ENCODE results near the gene PAPPA. TPM values are rescaled to one million over a fixed set of nuclear protein-coding genes. Genes with fewer than 3 reads are reported as not detected.

PAPPA gene
- total and polyA plus RNA-seq, 4 experiments from 2014 or later = not detected

DNA sequence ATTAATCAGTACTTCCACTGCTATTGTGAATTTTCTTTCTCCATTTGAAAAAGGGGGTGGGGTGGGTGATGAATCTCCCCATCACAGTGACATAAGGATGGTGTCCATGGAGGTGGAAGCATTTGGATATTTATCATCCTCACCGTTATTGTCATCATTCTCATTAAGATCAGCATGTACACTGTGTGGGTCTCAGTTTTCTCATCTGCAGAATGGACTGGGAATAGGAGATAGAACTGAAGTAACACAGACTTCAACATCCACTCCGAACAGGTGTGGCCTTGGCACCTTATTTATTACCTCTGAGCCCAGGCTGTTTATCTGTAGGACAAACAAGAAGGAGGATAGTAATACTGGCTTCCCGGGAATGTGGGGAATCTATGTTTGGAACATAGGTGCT, 165.9 kb downstream of the PAPPA start:
- Histone ChIP-seq H3K27ac (ENCODE audit: low read depth, low read length) (no peak overlapping the region), H3K4me1 (ENCODE audit: insufficient read depth, low read length) (no peaks in the 10 kb centered on the region), H3K36me3 (ENCODE audit: insufficient read depth, low read length) (no peaks in the 10 kb centered on the region), H3K27me3 (ENCODE audit: insufficient read depth, low read length) (no peaks in the 10 kb centered on the region), H3K4me3 (ENCODE audit: low read length in 2 of 2) (no peak overlapping the region), H3K9me3 (ENCODE audit: control insufficient read depth in 1 of 2, low read length in 2 of 2) (no peaks in the 10 kb centered on the region)
- Mint-ChIP-seq H3K4me1 (no peaks in the 10 kb centered on the region), H3K36me3 (no peaks in the 10 kb centered on the region), H3K27ac (no peak overlapping the region), H3K4me3 (no peak overlapping the region), H3K9me3 (peaks cover 0 to 2% (median 0%) of the 10 kb centered on the region in 8 donors), H3K27me3 (peaks cover 0 to 3% of the 10 kb centered on the region in 2 donors)
- ChIA-PET POLR2A (ENCODE audit: partially characterized antibody) (no interaction called here), CTCF (ENCODE audit: partially characterized antibody) (no interaction called here)
- intact Hi-C loops (cut with micrococcal nuclease) = no loop called here
- no peak for DNase-seq

DNA sequence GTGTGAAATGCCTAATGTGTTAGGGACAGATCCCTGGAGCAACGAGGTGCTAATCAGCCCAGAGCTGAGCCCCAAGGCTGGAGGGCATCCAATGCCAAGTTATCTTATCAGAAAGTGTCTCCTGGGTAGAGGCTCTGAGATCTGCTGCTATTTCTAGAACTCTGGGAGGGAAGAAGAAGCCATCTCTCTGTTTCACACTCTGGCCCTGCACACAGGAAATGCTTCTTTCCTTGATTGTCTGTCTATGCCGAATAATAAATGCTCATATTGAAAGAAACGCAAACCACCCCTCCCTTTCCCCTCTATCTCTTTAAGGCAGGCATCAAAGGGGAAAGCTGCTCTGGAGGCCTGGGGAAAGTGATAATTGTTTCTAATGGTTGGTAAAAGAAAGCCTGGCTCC, 166.7 kb downstream of the PAPPA start:
- H3K36me3 Mint-ChIP-seq = no peaks in the 10 kb centered on the region
- H3K4me1 ChIP-seq (ENCODE audit: insufficient read depth, low read length) = no peaks in the 10 kb centered on the region
- no peaks in the 10 kb centered on the region for H3K36me3 ChIP-seq (ENCODE audit: insufficient read depth, low read length)
- POLR2A ChIA-PET (ENCODE audit: partially characterized antibody) = no interaction called here
- H3K27me3 Mint-ChIP-seq = peaks cover 0 to 4% of the 10 kb centered on the region in 2 donors
- no peak overlapping the region for H3K27ac ChIP-seq (ENCODE audit: low read depth, low read length)
- H3K9me3 Mint-ChIP-seq = peaks cover 0 to 2% (median 0%) of the 10 kb centered on the region in 8 donors
- no peaks in the 10 kb centered on the region for H3K27me3 ChIP-seq (ENCODE audit: insufficient read depth, low read length)
- no peak overlapping the region for H3K4me3 ChIP-seq (ENCODE audit: low read length in 2 of 2)
- no peaks in the 10 kb centered on the region for H3K9me3 ChIP-seq (ENCODE audit: control insufficient read depth in 1 of 2, low read length in 2 of 2)
- intact Hi-C loops (cut with micrococcal nuclease) = no loop called here
- no peaks in the 10 kb centered on the region for H3K4me1 Mint-ChIP-seq
- no peak for DNase-seq
- H3K27ac Mint-ChIP-seq = no peak overlapping the region
- H3K4me3 Mint-ChIP-seq = no peak overlapping the region
- CTCF ChIA-PET (ENCODE audit: partially characterized antibody) = no interaction called here

DNA sequence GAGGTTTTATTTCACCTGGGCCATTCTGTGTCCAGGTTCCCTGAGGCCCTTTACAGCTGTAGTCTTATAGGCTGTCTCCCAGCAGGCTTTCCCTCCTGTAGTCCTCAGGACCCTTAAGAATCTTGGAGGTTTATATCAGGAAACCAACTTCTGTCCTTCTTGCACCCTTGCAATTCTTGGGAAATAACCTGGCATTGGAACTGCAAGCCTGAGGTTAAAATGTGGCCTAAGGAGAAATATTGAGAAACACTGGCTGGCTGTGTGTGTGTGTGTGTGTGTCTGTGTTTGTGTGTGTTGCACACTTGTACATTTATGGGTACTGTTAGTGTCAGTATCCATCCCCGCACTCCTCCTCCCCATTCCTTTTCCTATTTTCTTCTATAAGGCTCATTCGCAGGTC, 168.9 kb downstream of the PAPPA start:
- intact Hi-C loops (cut with micrococcal nuclease) = no loop called here
- Histone ChIP-seq H3K27me3 (ENCODE audit: insufficient read depth, low read length) (no peaks in the 10 kb centered on the region), H3K4me1 (ENCODE audit: insufficient read depth, low read length) (no peaks in the 10 kb centered on the region), H3K27ac (ENCODE audit: low read depth, low read length) (no peak overlapping the region), H3K4me3 (ENCODE audit: low read length in 2 of 2) (no peak overlapping the region), H3K36me3 (ENCODE audit: insufficient read depth, low read length) (no peaks in the 10 kb centered on the region), H3K9me3 (ENCODE audit: control insufficient read depth in 1 of 2, low read length in 2 of 2) (no peaks in the 10 kb centered on the region)
- POLR2A ChIA-PET (ENCODE audit: partially characterized antibody) = no interaction called here
- Mint-ChIP-seq H3K4me3 (no peak overlapping the region), H3K9me3 (peaks cover 0 to 3% (median 0%) of the 10 kb centered on the region in 8 donors), H3K27ac (no peak overlapping the region), H3K4me1 (no peaks in the 10 kb centered on the region), H3K27me3 (peaks cover 0 to 4% of the 10 kb centered on the region in 2 donors), H3K36me3 (no peaks in the 10 kb centered on the region)
- CTCF ChIA-PET (ENCODE audit: partially characterized antibody) = no interaction called here
- no peak for DNase-seq

DNA sequence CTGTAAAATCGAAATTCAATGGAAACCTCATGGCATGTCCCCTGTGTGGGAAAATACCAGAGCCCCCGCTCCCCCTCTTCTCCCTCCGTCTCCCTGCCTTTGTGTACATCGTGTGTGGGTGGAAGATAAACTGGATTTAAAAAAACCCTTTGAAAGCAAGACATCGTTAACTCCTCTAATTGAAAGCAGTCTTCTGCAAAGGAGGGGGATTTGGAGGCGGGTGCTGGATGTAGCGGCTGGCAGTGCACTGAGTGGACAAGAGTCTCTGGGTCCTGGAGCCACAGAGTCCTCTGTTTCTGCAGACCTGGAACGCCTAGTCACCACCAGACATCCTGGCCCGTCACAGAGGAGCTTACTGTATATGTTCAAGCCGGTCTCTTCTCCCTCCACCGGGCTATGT, 169.4 kb downstream of the PAPPA start:
- Histone ChIP-seq H3K4me3 (ENCODE audit: low read length in 2 of 2) (no peak overlapping the region), H3K9me3 (ENCODE audit: control insufficient read depth in 1 of 2, low read length in 2 of 2) (no peaks in the 10 kb centered on the region), H3K27ac (ENCODE audit: low read depth, low read length) (no peak overlapping the region), H3K27me3 (ENCODE audit: insufficient read depth, low read length) (no peaks in the 10 kb centered on the region), H3K36me3 (ENCODE audit: insufficient read depth, low read length) (no peaks in the 10 kb centered on the region), H3K4me1 (ENCODE audit: insufficient read depth, low read length) (no peaks in the 10 kb centered on the region)
- Mint-ChIP-seq H3K9me3 (peaks cover 0 to 3% (median 0%) of the 10 kb centered on the region in 8 donors), H3K27me3 (peaks cover 0 to 4% of the 10 kb centered on the region in 2 donors), H3K27ac (no peak overlapping the region), H3K4me1 (no peaks in the 10 kb centered on the region), H3K36me3 (no peaks in the 10 kb centered on the region), H3K4me3 (no peak overlapping the region)
- no peak for DNase-seq
- CTCF ChIA-PET (ENCODE audit: partially characterized antibody) = no interaction called here
- intact Hi-C loops (cut with micrococcal nuclease) = no loop called here
- POLR2A ChIA-PET (ENCODE audit: partially characterized antibody) = no interaction called here

DNA sequence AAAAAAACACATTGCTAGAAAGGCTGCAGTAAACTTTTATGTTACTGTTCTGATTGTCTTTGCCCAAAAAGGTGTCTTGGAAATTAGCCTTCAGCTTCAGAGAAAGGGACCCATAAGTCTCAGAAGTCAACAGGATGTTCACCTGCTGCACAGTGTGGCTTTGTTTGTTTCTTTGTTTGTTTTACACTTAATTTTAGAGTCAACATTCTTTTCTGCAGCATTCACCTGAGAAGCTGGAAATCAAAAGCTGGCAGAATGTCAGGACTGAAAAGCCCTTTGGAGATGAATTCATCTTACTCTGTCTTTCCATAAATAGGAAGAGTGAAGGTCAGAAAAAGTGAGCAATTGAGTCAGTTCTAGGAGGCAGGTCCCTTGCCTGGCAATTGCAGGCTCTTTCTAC, 170.0 kb downstream of the PAPPA start:
- H3K4me3 ChIP-seq (ENCODE audit: low read length in 2 of 2) = no peak overlapping the region
- no peak for DNase-seq
- Mint-ChIP-seq H3K27me3 (peaks cover 0 to 4% of the 10 kb centered on the region in 2 donors), H3K4me1 (no peaks in the 10 kb centered on the region), H3K9me3 (peaks cover 0 to 3% (median 0%) of the 10 kb centered on the region in 8 donors), H3K36me3 (no peaks in the 10 kb centered on the region), H3K4me3 (no peak overlapping the region), H3K27ac (no peak overlapping the region)
- H3K9me3 ChIP-seq (ENCODE audit: control insufficient read depth in 1 of 2, low read length in 2 of 2) = no peaks in the 10 kb centered on the region
- intact Hi-C loops (cut with micrococcal nuclease) = no loop called here
- no peaks in the 10 kb centered on the region for H3K4me1 ChIP-seq (ENCODE audit: insufficient read depth, low read length)
- CTCF ChIA-PET (ENCODE audit: partially characterized antibody) = no interaction called here
- H3K27me3 ChIP-seq (ENCODE audit: insufficient read depth, low read length) = no peaks in the 10 kb centered on the region
- no peaks in the 10 kb centered on the region for H3K36me3 ChIP-seq (ENCODE audit: insufficient read depth, low read length)
- POLR2A ChIA-PET (ENCODE audit: partially characterized antibody) = no interaction called here
- no peak overlapping the region for H3K27ac ChIP-seq (ENCODE audit: low read depth, low read length)

DNA sequence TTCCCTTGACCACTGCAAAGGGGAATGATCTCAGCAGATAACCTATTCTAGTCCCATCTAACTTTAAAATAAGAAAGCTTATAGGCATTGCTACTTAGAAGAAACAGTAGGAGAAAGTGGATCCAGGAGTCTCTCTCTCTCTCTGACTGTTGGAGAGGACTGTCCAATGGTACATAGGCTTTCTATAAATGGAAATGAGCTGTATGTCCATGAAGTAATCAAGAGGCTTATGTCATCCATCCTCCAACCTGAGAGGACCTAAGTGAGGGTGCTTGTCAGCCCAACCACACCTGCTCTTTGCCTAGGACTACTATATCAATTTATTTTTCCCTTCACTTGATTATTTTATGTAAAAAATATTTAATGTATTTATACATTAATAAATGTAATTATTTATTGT, 172.3 kb downstream of the PAPPA start:
- Mint-ChIP-seq H3K4me1 (no peaks in the 10 kb centered on the region), H3K9me3 (peaks cover 0 to 3% (median 0%) of the 10 kb centered on the region in 8 donors), H3K27ac (no peak overlapping the region), H3K4me3 (no peak overlapping the region), H3K27me3 (peaks cover 0 to 1% of the 10 kb centered on the region in 2 donors), H3K36me3 (no peaks in the 10 kb centered on the region)
- Histone ChIP-seq H3K27ac (ENCODE audit: low read depth, low read length) (no peak overlapping the region), H3K27me3 (ENCODE audit: insufficient read depth, low read length) (no peaks in the 10 kb centered on the region), H3K36me3 (ENCODE audit: insufficient read depth, low read length) (no peaks in the 10 kb centered on the region), H3K4me1 (ENCODE audit: insufficient read depth, low read length) (no peaks in the 10 kb centered on the region), H3K9me3 (ENCODE audit: control insufficient read depth in 1 of 2, low read length in 2 of 2) (no peaks in the 10 kb centered on the region), H3K4me3 (ENCODE audit: low read length in 2 of 2) (no peak overlapping the region)
- POLR2A ChIA-PET (ENCODE audit: partially characterized antibody) = no interaction called here
- CTCF ChIA-PET (ENCODE audit: partially characterized antibody) = no interaction called here
- intact Hi-C loops (cut with micrococcal nuclease) = no loop called here
- no peak for DNase-seq

DNA sequence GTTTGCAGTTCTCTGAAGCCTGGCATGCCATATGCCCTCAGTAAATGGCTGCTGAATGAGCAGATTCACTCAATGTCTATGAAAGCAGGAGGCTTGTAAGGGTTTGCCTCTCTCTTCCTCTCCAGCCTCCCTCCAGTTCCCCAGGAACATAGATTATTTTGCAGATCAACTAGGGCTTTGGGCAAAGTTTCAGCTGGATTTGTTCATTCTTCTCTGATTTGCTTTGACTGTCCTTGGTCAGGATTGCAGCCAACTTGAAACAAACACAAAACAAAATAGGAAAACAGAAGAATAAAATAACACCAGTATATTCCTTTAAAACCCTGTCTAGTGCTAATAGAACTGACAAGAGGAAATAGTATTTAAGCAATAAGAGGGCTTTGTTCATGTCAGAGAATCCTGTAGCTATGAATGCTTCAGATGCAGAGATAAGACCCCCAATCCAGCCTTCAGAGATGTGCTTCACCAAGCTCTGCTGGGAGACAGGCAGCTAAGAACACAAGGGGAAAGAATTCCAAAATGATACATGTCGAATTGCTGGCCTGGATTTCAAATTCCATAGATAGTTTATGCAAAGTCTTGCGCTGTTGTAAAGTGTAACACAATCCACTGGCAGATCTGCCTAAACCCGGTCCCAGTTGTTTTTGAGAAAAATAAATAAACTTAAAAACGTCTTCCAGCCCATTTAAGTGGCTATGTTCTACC, 174.3 kb downstream of the PAPPA start:
- Histone ChIP-seq H3K9me3 (ENCODE audit: control insufficient read depth in 1 of 2, low read length in 2 of 2) (no peaks in the 10 kb centered on the region), H3K36me3 (ENCODE audit: insufficient read depth, low read length) (no peaks in the 10 kb centered on the region), H3K27me3 (ENCODE audit: insufficient read depth, low read length) (no peaks in the 10 kb centered on the region), H3K27ac (ENCODE audit: low read depth, low read length) (no peak overlapping the region), H3K4me1 (ENCODE audit: insufficient read depth, low read length) (no peaks in the 10 kb centered on the region), H3K4me3 (ENCODE audit: low read length in 2 of 2) (no peak overlapping the region)
- no peak for DNase-seq
- intact Hi-C loops (cut with micrococcal nuclease) = no loop called here
- peaks cover 0 to 3% (median 0%) of the 10 kb centered on the region in 8 donors for H3K9me3 Mint-ChIP-seq
- H3K4me3 Mint-ChIP-seq = no peak overlapping the region
- no peak overlapping the region for H3K27ac Mint-ChIP-seq
- H3K36me3 Mint-ChIP-seq = no peaks in the 10 kb centered on the region
- no peaks in the 10 kb centered on the region for H3K4me1 Mint-ChIP-seq
- ChIA-PET POLR2A (ENCODE audit: partially characterized antibody) (no interaction called here), CTCF (ENCODE audit: partially characterized antibody) (no interaction called here)
- peaks cover 0 to 1% of the 10 kb centered on the region in 2 donors for H3K27me3 Mint-ChIP-seq

DNA sequence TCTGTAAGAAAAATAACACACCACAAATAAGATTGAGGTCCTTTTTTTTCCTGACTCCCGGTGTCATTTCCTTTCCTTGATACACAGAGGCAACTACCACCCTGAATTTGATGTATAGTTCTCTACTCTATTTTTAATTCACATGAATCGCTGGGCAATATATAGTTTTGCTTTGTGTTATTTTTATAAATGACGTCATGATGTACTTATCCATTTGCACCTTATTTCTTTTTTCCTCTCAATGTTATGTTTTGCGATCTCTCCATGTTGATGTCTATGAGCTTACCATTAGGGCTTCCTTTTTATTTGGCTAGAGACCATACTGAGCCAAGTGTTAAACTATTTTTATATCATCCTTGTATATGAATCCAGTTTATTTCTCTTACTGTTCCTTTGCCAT, 175.9 kb downstream of the PAPPA start:
- CTCF ChIA-PET (ENCODE audit: partially characterized antibody) = no interaction called here
- Mint-ChIP-seq H3K4me3 (no peak overlapping the region), H3K36me3 (no peaks in the 10 kb centered on the region), H3K27me3 (peaks cover 0 to 4% of the 10 kb centered on the region in 2 donors), H3K9me3 (peaks cover 0 to 3% (median 0%) of the 10 kb centered on the region in 8 donors), H3K4me1 (no peaks in the 10 kb centered on the region), H3K27ac (no peak overlapping the region)
- intact Hi-C loops (cut with micrococcal nuclease) = no loop called here
- DNase-seq = no peak
- H3K4me1 ChIP-seq (ENCODE audit: insufficient read depth, low read length) = no peaks in the 10 kb centered on the region
- no peak overlapping the region for H3K27ac ChIP-seq (ENCODE audit: low read depth, low read length)
- no peaks in the 10 kb centered on the region for H3K36me3 ChIP-seq (ENCODE audit: insufficient read depth, low read length)
- POLR2A ChIA-PET (ENCODE audit: partially characterized antibody) = no interaction called here
- H3K27me3 ChIP-seq (ENCODE audit: insufficient read depth, low read length) = no peaks in the 10 kb centered on the region
- H3K9me3 ChIP-seq (ENCODE audit: control insufficient read depth in 1 of 2, low read length in 2 of 2) = no peaks in the 10 kb centered on the region
- no peak overlapping the region for H3K4me3 ChIP-seq (ENCODE audit: low read length in 2 of 2)
